K562 (cell line): ENCODE results near the gene MFSD2B. TPM values are rescaled to one million over a fixed set of nuclear protein-coding genes. Genes with fewer than 3 reads are reported as not detected.

ENCODE experiments used
- BDP1 ChIP-seq: IDR thresholded peaks from 3 replicates; pipeline ENCODE4 v1.6.1; 2011; ENCODE audit not compliant: insufficient read length, insufficient read depth
- BRF1 ChIP-seq: IDR thresholded peaks from 3 replicates; pipeline ENCODE4 v1.6.1; 2011; ENCODE audit warnings: borderline replicate concordance, mild to moderate bottlenecking; ENCODE audit not compliant: insufficient read length; ENCODE audit errors: extremely low read depth
- C11orf30 ChIP-seq: fragments of 450-650 bp; IDR thresholded peaks from 2 replicates; pipeline ENCODE4 v1.6.1; 2016; ENCODE audit warnings: low read depth, mild to moderate bottlenecking
- CREB3 ChIP-seq: fragments of 450-650 bp; conservative IDR thresholded peaks from 2 replicates; pipeline ENCODE4 v1.6.1; 2016; ENCODE audit warnings: missing genetic modification characterization, low read depth, mild to moderate bottlenecking, missing compliant biosample characterization, moderate library complexity
- E2F5 ChIP-seq: sonication (generic); formaldehyde crosslinking; IDR thresholded peaks from 2 replicates; pipeline ENCODE4 v1.8.0; 2022; ENCODE audit warnings: mild to moderate bottlenecking, missing genetic modification reagents
- ETV6 ChIP-seq, 3 experiments: fragments of 150-350 bp in 1 of 3; sonication (generic) in 1 of 3; formaldehyde crosslinking in 1 of 3; IDR thresholded peaks; 2 replicates each; pipeline versions ENCODE4 v1.6.1 to v1.8.0; 2014 to 2022; ENCODE audit warnings: borderline replicate concordance in 2 of 3, low read depth in 2 of 3, antibody characterized with exemption in 1 of 3, low read length in 1 of 3, mild to moderate bottlenecking in 1 of 3, missing genetic modification reagents in 1 of 3
- FOXK2 ChIP-seq, 2 experiments: fragments of 450-650 bp; IDR thresholded peaks in 1 of 2; conservative IDR thresholded peaks in 1 of 2; 2 replicates each; pipeline ENCODE4 v1.6.1; 2016; ENCODE audit warnings: low read depth in 2 of 2, mild to moderate bottlenecking in 1 of 2
- GTF2F1 ChIP-seq: IDR thresholded peaks from 2 replicates; pipeline ENCODE4 v1.6.1; 2011; ENCODE audit warnings: low read depth, low read length, improper control_type of control experiment
- GTF3C2 ChIP-seq: IDR thresholded peaks from 3 replicates; pipeline ENCODE4 v1.6.1; 2011; ENCODE audit warnings: borderline replicate concordance, mild to moderate bottlenecking, moderate library complexity; ENCODE audit not compliant: insufficient read length; ENCODE audit errors: extremely low read depth
- IRF9 ChIP-seq: fragments of 450-650 bp; IDR thresholded peaks from 2 replicates; pipeline ENCODE4 v1.6.1; 2016; ENCODE audit warnings: missing biosample characterization, missing genetic modification characterization
- MAFG ChIP-seq: fragments of 450-650 bp; conservative IDR thresholded peaks from 2 replicates; pipeline ENCODE4 v1.6.1; 2016; ENCODE audit warnings: missing genetic modification characterization, missing compliant biosample characterization
- PHB2 ChIP-seq: fragments of 450-650 bp; IDR thresholded peaks from 2 replicates; pipeline ENCODE4 v1.6.1; 2017; ENCODE audit warnings: low read depth
- RFX7 ChIP-seq: fragments of 250-450 bp; sonication (Bioruptor Pico); IDR thresholded peaks from 2 replicates; pipeline ENCODE4 v1.5.1; 2021; ENCODE audit warnings: mild to moderate bottlenecking
- SETDB1 ChIP-seq: IDR thresholded peaks from one replicate; pipeline ENCODE4 v1.6.1; 2012; ENCODE audit warnings: low read length, control low read depth, inconsistent platforms
- SIN3B ChIP-seq: fragments of 450-650 bp; IDR thresholded peaks from 2 replicates; pipeline ENCODE4 v1.6.1; 2017; ENCODE audit warnings: low read depth, mild to moderate bottlenecking, moderate library complexity
- SMAD2 ChIP-seq: fragments of 150-350 bp; IDR thresholded peaks from 2 replicates; pipeline ENCODE4 v1.6.1; 2014; ENCODE audit warnings: low read depth, mild to moderate bottlenecking, low read length
- TEAD4 ChIP-seq, 2 experiments: sonication (generic) in 1 of 2; formaldehyde crosslinking in 1 of 2; IDR thresholded peaks; 2 replicates each; pipeline versions ENCODE4 v1.6.1 to v1.8.0; 2012 to 2022; ENCODE audit warnings: borderline replicate concordance in 1 of 2, inconsistent platforms in 1 of 2, low read length in 1 of 2, mild to moderate bottlenecking in 1 of 2, missing genetic modification reagents in 1 of 2
- TSC22D4 ChIP-seq: fragments of 450-650 bp; IDR thresholded peaks from 2 replicates; pipeline ENCODE4 v1.6.1; 2016; ENCODE audit warnings: missing genetic modification characterization, missing biosample characterization, control low read depth
- ZNF197 ChIP-seq: fragments of 200-800 bp; sonication (Bioruptor generic); IDR thresholded peaks from 2 replicates; pipeline ENCODE4 v1.6.1; 2016; ENCODE audit warnings: low read depth, missing genetic modification characterization, missing compliant biosample characterization
- ZNF384 ChIP-seq: IDR thresholded peaks from 2 replicates; pipeline ENCODE4 v1.6.1; 2012; ENCODE audit warnings: low read depth, low read length, improper control_type of control experiment
- ZNF764 ChIP-seq: fragments of 250-450 bp; sonication (Bioruptor Pico); IDR thresholded peaks from 2 replicates; pipeline ENCODE4 v1.4.0; 2020; ENCODE audit warnings: low read depth, mild to moderate bottlenecking, moderate library complexity
- ZNF766 ChIP-seq: fragments of 200-800 bp; sonication (Bioruptor generic); conservative IDR thresholded peaks from 2 replicates; pipeline ENCODE4 v1.6.1; 2016; ENCODE audit warnings: missing genetic modification characterization, missing compliant biosample characterization
- polyA plus RNA-seq, 8 experiments: library from polyadenylated mRNA; depleted of rRNA in 4 of 8; stranded (reverse) in 5 of 8; unstranded in 3 of 8; fragments of >200 nt; fragmentation: Nextera tagmentation in 2 of 8; fragmentation: Illumina TruSeq in 1 of 8; extraction: Ambion mirVana in 2 of 8; extraction: Trizol in 1 of 8; gene quantifications; 2 replicates each; pipeline versions ENCODE4 v1.2.1 to v1.2.3, GENCODE V29; 2011 to 2014; ENCODE audit warnings: inconsistent platforms in 1 of 8, missing spikeins in 1 of 8
- total RNA-seq, 7 experiments: library from RNA; depleted of rRNA in 6 of 7; stranded (reverse); fragments of >200 nt in 6 of 7; fragmentation: Illumina TruSeq in 2 of 7; extraction: Trizol in 2 of 7; gene quantifications; 2 replicates each; pipeline versions ENCODE4 v1.2.1 to v1.2.3, GENCODE V29; 2011 to 2021; ENCODE audit warnings: low replicate concordance in 1 of 7

MFSD2B gene
- total and polyA plus RNA-seq, 9 of the 15 experiments (the other 6 are each of a cell fraction or from before 2014, with no cell fraction given) = 2.6 to 10.9 (median 6.8) TPM

- TF ChIP-seq CREB3 (tag) (0 out of 2 replicates have a peak, but pooled peaks have one; percentile 44), GTF3C2 (no peak), ZNF764 (CRISPR knock-in tag) (no peak), PHB2 (no peak), ETV6 (IDR thresholded peaks at IDR 0.05; ENCODE audit: borderline replicate concordance in 1 of 2, low read depth in 2 of 2, low read length in 1 of 2) (no peak), ETV6 (CRISPR knock-in tag; IDR thresholded peaks at IDR 0.05; ENCODE audit: borderline replicate concordance) (no peak), ZNF197 (CRISPR knock-in tag) (0 out of 2 replicates have a peak, but pooled peaks have one; percentile 31), TSC22D4 (tag) (no peak), ZNF384 (no peak), BRF1 (no peak), FOXK2 (conservative IDR thresholded peaks at IDR 0.05 in 1 of 2, IDR thresholded peaks at IDR 0.05 in 1 of 2; ENCODE audit: low read depth in 2 of 2) (no peak), RFX7 (CRISPR knock-in tag) (no peak), MAFG (peak; percentile 36), SMAD2 (no peak), TEAD4 (IDR thresholded peaks at IDR 0.05; ENCODE audit: low read length) (no peak), TEAD4 (CRISPR knock-in tag; IDR thresholded peaks at IDR 0.05; ENCODE audit: borderline replicate concordance) (no peak), SIN3B (no peak), GTF2F1 (no peak), ZNF766 (no peak), E2F5 (CRISPR knock-in tag) (0 out of 2 replicates have a peak, but pooled peaks have one; percentile 57), IRF9 (tag) (no peak), SETDB1 (no peak), C11orf30 (peak; percentile 68; the same call in 1 of the 2 replicates), BDP1 (no peak)
Observed at GRCh38 chr2:24012521-24013188, 2.8 kb downstream of the MFSD2B start (continued).
